Ishikawa (cell line): ENCODE results near the gene TUBB1.

Source experiments
- CREB1 ChIP-seq: IDR thresholded peaks from 2 replicates; pipeline ENCODE4 v1.6.1; 2012; ENCODE audit warnings: low read depth
- EGR1 ChIP-seq: IDR thresholded peaks from 2 replicates; pipeline ENCODE4 v1.6.1; 2012
- EP300 ChIP-seq: IDR thresholded peaks from 2 replicates; pipeline ENCODE4 v1.6.1; 2012; ENCODE audit warnings: borderline replicate concordance
- NFIC ChIP-seq: IDR thresholded peaks from 2 replicates; pipeline ENCODE4 v1.6.1; 2012
- RAD21 ChIP-seq: IDR thresholded peaks from 2 replicates; pipeline ENCODE4 v1.6.1; 2012; ENCODE audit warnings: low read depth
- REST ChIP-seq: IDR thresholded peaks from 2 replicates; pipeline ENCODE4 v1.6.1; 2012; ENCODE audit warnings: low read depth, mild to moderate bottlenecking
- TAF1 ChIP-seq: IDR thresholded peaks from 2 replicates; pipeline ENCODE4 v1.6.1; 2012; ENCODE audit warnings: low read depth, mild to moderate bottlenecking
- TEAD4 ChIP-seq: IDR thresholded peaks from 2 replicates; pipeline ENCODE4 v1.6.1; 2012
- USF1 ChIP-seq: IDR thresholded peaks from 2 replicates; pipeline ENCODE4 v1.6.1; 2012
- YY1 ChIP-seq: IDR thresholded peaks from 2 replicates; pipeline ENCODE4 v1.6.1; 2012; ENCODE audit warnings: low read depth
- ZBTB7A ChIP-seq: IDR thresholded peaks from 2 replicates; pipeline ENCODE4 v1.6.1; 2012; ENCODE audit warnings: low read depth

GRCh38 chr20:59013959-59014608 lies 5.1 kb upstream of the TUBB1 start:
- TF ChIP-seq TEAD4 = no peak
- TF ChIP-seq CREB1 = no peak
- no peak for TF ChIP-seq REST
- no peak for TF ChIP-seq EP300
- no peak for TF ChIP-seq USF1
- TF ChIP-seq YY1 = no peak
- TF ChIP-seq RAD21 = no peak
- no peak for TF ChIP-seq TAF1
- no peak for TF ChIP-seq ZBTB7A
- no peak for TF ChIP-seq EGR1
- TF ChIP-seq NFIC = no peak
